Thymus (tissue), 11 donors: ENCODE data around the gene HERC6. TPM values are rescaled to one million over a fixed set of nuclear protein-coding genes. Genes with fewer than 3 reads are reported as not detected.
"Not testable (repeated sequence)": the region's sequence is repeated elsewhere in the genome, so short reads cannot be mapped to it uniquely, and the experiment has no call there.

ENCODE experiments used
- DNase-seq, 9 donors: peaks; one replicate each; pipeline ENCODE4 v3.0.0-alpha.2; 2013; ENCODE audit warnings: low spot score in 9 of 9, low read depth in 6 of 9, missing footprints in 1 of 9
- H3K27ac ChIP-seq, 2 donors: one replicate each; pipeline ENCODE4 v1.5.1; 2013; ENCODE audit warnings: control low read depth in 1 of 2, low read depth in 1 of 2, low read length in 1 of 2, mild to moderate bottlenecking in 1 of 2, moderate library complexity in 1 of 2
- H3K27me3 ChIP-seq, 2 donors: one replicate each; pipeline ENCODE4 v1.5.1; 2013; ENCODE audit warnings: low read length in 1 of 2; ENCODE audit not compliant: control insufficient read depth in 2 of 2, insufficient read depth in 1 of 2
- H3K36me3 ChIP-seq, 2 donors: one replicate each; pipeline ENCODE4 v1.5.1; 2013; ENCODE audit warnings: low read length in 1 of 2, mild to moderate bottlenecking in 1 of 2, moderate library complexity in 1 of 2; ENCODE audit not compliant: control insufficient read depth in 2 of 2, insufficient read depth in 2 of 2
- H3K4me1 ChIP-seq, 2 donors: one replicate each; pipeline ENCODE4 v1.5.1; 2013; ENCODE audit warnings: low read length in 2 of 2; ENCODE audit not compliant: control insufficient read depth in 2 of 2, insufficient read depth in 2 of 2
- H3K4me3 ChIP-seq, 2 donors: one replicate each; pipeline ENCODE4 v1.5.1; 2013; ENCODE audit warnings: low read length in 2 of 2, control low read depth in 1 of 2, mild to moderate bottlenecking in 1 of 2
- H3K9me3 ChIP-seq, 2 donors: one replicate each; pipeline ENCODE4 v1.5.1; 2013; ENCODE audit warnings: low read length in 1 of 2, mild to moderate bottlenecking in 1 of 2; ENCODE audit not compliant: control insufficient read depth in 2 of 2, insufficient read depth in 1 of 2
- WGBS: extraction: QIAGEN DNeasy Blood & Tissue Kit; methylation state at CpG from one replicate; pipeline ENCODE4 v1.1.7; 2013; 5-methylcytosine and 5-hydroxymethylcytosine counted together
- polyA plus RNA-seq: library from polyadenylated mRNA; stranded (reverse); fragments of 200-250 nt; gene quantifications from one replicate; pipeline ENCODE4 v1.2.3, GENCODE V29; 2013
- total RNA-seq: library from RNA; stranded (reverse); fragments of 120-200 nt; gene quantifications from one replicate; pipeline ENCODE4 v1.2.4, GENCODE V29; 2013
- donor health status: healthy.

The HERC6 gene
- total and polyA plus RNA-seq, 2 donors: 11.8 to 18.9 TPM

DNA sequence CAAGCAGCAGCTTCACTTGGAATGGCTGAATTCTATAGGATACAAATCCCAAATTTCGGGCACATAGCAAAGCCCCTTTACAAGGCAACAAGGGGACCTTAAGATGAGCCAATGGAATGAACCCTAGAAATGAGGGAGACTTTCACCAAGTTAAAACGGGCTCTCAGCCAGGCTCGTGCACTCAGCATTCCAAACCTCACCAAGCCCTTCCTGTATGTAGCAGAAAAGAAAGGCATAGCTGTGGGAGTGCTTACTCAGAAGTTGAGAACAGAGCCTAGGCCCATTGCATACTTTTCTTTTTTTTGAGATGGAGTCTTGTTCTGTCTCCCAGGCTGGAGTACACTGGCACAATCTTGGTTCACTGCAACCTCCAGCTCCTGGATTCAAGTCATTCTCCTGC lies 67.5 kb downstream of the HERC6 start:
- Histone ChIP-seq H3K27ac (no peak overlapping the region), H3K4me3 (no peak overlapping the region), H3K9me3 (no peaks in the 10 kb centered on the region), H3K4me1 (no peaks in the 10 kb centered on the region), H3K27me3 (no peaks in the 10 kb centered on the region), H3K36me3 (peaks cover 0 to 3% of the 10 kb centered on the region in 2 donors)
- no peak for DNase-seq
- 96% methylated on average over 3 of the region's 3 CpGs for WGBS

DNA sequence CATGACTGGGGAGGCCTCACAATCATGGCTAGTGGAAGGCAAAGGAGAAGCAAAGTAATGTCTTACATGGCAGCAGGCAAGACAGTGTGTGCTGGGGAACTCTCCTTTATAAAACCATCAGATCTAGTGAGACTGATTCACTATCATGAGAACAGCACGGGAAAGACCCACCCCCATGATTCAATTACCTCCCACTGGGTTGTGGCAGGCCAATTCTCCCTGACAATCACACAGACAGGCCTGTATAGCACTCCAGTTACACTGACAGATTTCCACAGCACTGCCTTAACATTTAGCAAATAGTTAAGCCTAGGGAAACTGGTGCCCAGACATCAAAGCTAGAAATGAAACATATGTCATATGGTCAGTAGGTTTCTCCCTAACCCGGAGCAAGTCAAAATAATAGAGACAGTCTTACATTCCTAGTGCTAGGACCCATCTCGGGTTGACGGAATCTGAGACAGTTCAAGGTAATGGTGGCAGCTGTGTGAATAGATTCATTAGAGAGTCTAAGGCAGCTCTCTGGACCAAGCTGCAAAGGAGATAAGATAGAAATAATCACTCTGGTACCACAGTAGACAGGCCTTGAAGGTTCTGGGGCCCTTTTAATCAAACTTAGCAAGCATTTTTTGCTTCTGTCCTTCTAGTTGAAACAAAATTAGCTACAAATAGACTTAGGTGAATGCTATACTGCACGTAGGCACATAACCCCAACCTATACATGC lies 68.9 kb downstream of the HERC6 start:
- no peak overlapping the region for H3K4me3 ChIP-seq
- WGBS: 97% methylated on average over 5 of the region's 5 CpGs
- no peak for DNase-seq
- no peaks in the 10 kb centered on the region for H3K9me3 ChIP-seq
- peaks cover 0 to 2% of the 10 kb centered on the region in 2 donors for H3K36me3 ChIP-seq
- no peaks in the 10 kb centered on the region for H3K4me1 ChIP-seq
- H3K27me3 ChIP-seq: no peaks in the 10 kb centered on the region
- no peak overlapping the region for H3K27ac ChIP-seq

DNA sequence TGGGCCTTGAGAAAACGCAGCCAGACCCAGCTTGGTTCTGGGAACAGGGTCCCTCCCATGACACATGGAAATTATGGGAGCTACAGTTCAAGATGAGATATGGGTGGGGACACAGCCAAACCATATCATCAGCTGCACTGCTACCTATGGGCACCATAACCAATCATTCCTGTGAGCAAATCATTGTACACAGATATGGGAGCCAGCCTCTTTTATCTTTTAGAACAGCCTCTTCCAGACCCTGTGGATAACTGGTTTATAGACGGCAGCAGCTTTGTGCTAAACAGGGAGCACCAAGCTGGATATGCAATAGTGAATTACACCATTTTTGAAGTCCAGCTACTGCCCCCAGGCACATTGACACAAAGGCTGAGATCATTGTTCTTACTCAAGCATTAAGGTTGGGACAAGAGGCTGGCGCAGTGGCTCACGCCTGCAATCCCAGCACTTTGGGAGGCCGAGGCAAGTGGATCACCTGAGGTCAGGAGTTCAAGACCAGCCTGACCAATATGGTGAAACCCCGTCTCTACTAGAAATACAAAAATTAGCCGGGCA lies 69.6 kb downstream of the HERC6 start:
- 97% methylated on average over 7 of the region's 7 CpGs for WGBS
- H3K27ac ChIP-seq, DNase-seq, H3K36me3 ChIP-seq, H3K9me3 ChIP-seq, H3K4me3 ChIP-seq, H3K4me1 ChIP-seq, H3K27me3 ChIP-seq: not testable (repeated sequence)

DNA sequence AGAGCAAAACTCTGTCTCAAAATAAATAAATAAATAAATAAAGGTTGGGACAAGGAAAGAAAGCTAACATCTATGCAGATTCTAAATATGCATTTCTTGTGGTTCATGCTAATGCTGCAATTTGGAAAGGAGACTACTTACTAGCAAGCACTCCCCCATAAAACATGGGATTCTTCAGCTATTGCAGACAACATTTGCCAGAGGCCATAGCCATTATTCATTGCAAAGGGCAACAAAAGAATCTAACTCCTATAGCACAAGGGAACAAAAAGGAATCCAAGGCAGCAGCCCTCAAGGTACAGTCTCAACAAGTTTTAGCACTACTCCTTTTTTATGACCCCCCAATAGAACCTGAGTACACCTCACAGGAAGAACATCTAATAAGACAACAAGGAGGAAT lies 70.2 kb downstream of the HERC6 start:
- Histone ChIP-seq H3K27ac (no peak overlapping the region), H3K4me3 (no peak overlapping the region), H3K36me3 (no peaks in the 10 kb centered on the region), H3K9me3 (peaks cover 1 to 5% of the 10 kb centered on the region in 2 donors), H3K4me1 (no peaks in the 10 kb centered on the region), H3K27me3 (no peaks in the 10 kb centered on the region)
- no peak for DNase-seq

DNA sequence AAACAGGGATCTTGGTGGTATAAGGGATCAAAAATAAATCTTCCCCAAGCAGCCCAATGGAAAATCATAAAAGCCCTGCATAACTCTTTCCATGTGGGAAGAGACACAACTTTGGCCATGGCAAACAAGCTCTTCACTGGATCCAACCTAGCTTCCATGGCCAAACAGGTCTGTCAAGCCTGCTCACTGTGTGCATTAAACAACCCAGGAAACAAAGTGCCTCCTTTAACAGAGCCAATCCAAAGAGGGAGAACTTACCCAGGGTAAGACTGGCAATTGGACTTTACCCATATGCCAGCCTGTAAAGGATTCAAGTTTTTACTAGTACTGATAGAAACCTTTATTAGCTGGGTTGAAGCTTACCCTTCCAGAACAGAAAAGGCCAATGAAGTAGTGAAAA lies 70.6 kb downstream of the HERC6 start:
- Histone ChIP-seq H3K27me3 (no peaks in the 10 kb centered on the region), H3K4me3 (no peak overlapping the region), H3K4me1 (no peaks in the 10 kb centered on the region), H3K27ac (no peak overlapping the region), H3K9me3 (peaks cover 1 to 5% of the 10 kb centered on the region in 2 donors), H3K36me3 (no peaks in the 10 kb centered on the region)
- no peak for DNase-seq

DNA sequence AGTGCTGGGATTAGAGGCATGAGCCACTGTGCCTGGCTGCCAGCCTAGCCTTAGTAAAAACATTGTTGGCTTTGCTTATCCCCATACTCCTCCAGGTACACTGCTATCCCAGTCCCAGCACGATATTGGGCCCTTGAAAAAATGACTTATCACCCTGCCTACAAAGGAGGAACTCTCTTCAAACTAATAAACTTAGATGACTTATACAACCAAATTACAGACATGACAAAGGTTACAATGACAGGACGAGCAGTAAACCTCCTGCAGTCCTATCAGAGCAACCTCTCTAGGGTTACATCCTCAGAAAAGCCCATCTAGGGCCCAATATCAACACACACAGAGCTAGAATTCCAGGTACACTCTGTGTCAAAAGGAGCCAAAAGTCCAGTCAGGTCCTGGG lies 72.6 kb downstream of the HERC6 start:
- 94% methylated on average over 2 of the region's 2 CpGs for WGBS
- Histone ChIP-seq H3K36me3 (no peaks in the 10 kb centered on the region), H3K27ac (no peak overlapping the region), H3K4me3 (no peak overlapping the region), H3K9me3 (peaks cover 1 to 5% of the 10 kb centered on the region in 2 donors), H3K27me3 (no peaks in the 10 kb centered on the region), H3K4me1 (peaks cover 0 to 2% of the 10 kb centered on the region in 2 donors)
- DNase-seq: no peak

DNA sequence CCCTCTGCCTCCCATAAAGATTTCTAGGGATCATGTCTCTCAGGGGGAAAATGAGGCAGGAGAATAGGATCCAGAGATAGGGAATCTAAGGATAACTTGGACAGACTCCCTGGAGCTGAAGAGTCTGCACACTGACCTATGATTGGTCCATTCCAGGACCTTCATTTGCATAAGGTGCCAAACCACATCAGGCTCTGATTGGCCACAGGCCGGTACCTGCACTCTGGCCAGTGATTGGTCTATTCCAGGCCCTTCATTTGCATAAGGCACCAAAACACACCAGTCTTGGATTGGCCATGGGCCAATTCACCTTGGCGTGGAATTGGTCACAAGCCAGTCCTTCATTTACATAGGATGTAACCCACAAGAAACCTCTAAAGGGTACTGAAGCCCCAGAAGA lies 74.3 kb downstream of the HERC6 start:
- Histone ChIP-seq H3K4me3 (no peak overlapping the region), H3K27me3 (peaks cover 6 to 14% of the 10 kb centered on the region in 2 donors), H3K9me3 (peaks cover 1 to 8% of the 10 kb centered on the region in 2 donors), H3K27ac (no peak overlapping the region), H3K4me1 (peaks cover 4 to 7% of the 10 kb centered on the region in 2 donors), H3K36me3 (no peaks in the 10 kb centered on the region)
- WGBS: 97% methylated on average over 2 of the region's 2 CpGs
- DNase-seq: no peak

DNA sequence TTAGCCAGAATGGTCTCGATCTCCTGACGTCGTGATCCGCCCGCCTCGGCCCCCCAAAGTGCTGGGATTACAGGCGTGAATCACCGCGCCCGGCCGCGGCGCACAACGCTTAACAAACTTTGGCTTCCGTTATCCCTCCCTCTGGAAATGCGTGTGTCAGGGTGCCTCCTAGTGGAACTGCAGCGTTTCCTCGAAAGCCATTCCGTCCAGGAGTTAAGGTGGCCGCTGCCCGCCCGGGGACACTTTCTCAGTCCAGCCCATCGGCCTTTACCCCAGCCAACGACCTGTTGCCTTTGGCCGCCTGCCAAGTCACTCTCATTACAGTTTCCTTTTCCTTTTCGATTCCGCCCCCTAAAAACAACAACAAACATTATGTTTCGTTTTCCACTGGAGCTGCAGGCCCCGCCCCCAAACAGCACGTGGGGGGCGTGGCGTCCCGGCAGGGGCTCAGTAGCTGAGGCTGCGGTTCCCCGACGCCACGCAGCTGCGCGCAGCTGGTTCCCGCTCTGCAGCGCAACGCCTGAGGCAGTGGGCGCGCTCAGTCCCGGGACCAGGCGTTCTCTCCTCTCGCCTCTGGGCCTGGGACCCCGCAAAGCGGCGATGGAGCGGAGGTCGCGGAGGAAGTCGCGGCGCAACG lies 78.1 kb downstream of the HERC6 start, which contains the start of gene HERC5:
HERC5 (plus strand) TSS at position 450 of the 637 bp plus-strand sequence; CDS start at position 601, 151 bp downstream.
- H3K9me3 ChIP-seq: peaks cover 1 to 8% of the 10 kb centered on the region in 2 donors

More for the DNA sequence above, 78.1 kb downstream of the HERC6 start, which contains the start of gene HERC5:
- Histone ChIP-seq H3K27ac (peak within 1 kb of the TSS; percentile 36 to 52), H3K4me3 (peak within 1 kb of the TSS; percentile 56 to 62), H3K27me3 (peaks cover 10 to 22% of the 10 kb centered on the region in 2 donors), H3K4me1 (peaks cover 4 to 7% of the 10 kb centered on the region in 2 donors), H3K36me3 (no peaks in the 10 kb centered on the region)
- peak; percentile 77 to 96 (median 89) for DNase-seq
- under 1% methylated on average over 57 of the region's 57 CpGs for WGBS
